HEK293 (cell line): Measurements from ENCODE around the gene EIF2A.

ENCODE experiments used
- ZNF157 ChIP-seq: fragments of 450-650 bp; formaldehyde crosslinking; IDR thresholded peaks from 2 replicates; pipeline ENCODE4 v1.5.1; 2016; ENCODE audit warnings: missing biosample characterization, missing genetic modification characterization
- ZNF777 ChIP-seq: fragments of 450-650 bp; formaldehyde crosslinking; IDR thresholded peaks from 2 replicates; pipeline ENCODE4 v1.5.1; 2017; ENCODE audit warnings: missing biosample characterization, missing genetic modification characterization, borderline replicate concordance
- TF ChIP-seq, protein P1 (sequence below): fragments of 450-650 bp; formaldehyde crosslinking; IDR thresholded peaks from 2 replicates; pipeline ENCODE4 v1.5.1; 2016; ENCODE audit warnings: missing biosample characterization, missing genetic modification characterization, borderline replicate concordance
- TF ChIP-seq, protein P2 (sequence below): fragments of 450-650 bp; formaldehyde crosslinking; IDR thresholded peaks from 2 replicates; pipeline ENCODE4 v1.5.1; 2016; ENCODE audit warnings: missing biosample characterization, missing genetic modification characterization
- TF ChIP-seq, protein P3 (sequence below): fragments of 450-650 bp; formaldehyde crosslinking; IDR thresholded peaks from 2 replicates; pipeline ENCODE4 v1.5.1; 2016; ENCODE audit warnings: missing biosample characterization, missing genetic modification characterization, low read depth

DNA sequence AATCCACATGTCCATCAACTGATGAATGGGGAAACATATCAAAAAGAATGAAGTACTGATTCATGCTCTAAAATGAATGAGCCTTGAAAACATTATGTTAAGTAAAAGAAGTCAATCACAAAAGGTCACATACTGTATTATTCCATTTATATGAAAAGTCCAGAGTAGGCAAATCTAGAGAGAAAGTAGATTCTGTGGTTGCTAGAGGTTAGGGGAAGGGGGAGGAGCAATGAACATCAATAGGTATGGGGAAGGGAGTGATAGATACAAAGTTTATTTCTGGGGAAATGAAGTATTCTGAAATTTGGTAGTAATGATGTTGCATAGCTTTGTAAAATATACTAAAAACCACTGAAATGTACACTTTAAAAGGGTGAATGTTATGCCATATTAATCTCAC, 14.8 kb upstream of the EIF2A start:
- TF ChIP-seq, protein P1, sequence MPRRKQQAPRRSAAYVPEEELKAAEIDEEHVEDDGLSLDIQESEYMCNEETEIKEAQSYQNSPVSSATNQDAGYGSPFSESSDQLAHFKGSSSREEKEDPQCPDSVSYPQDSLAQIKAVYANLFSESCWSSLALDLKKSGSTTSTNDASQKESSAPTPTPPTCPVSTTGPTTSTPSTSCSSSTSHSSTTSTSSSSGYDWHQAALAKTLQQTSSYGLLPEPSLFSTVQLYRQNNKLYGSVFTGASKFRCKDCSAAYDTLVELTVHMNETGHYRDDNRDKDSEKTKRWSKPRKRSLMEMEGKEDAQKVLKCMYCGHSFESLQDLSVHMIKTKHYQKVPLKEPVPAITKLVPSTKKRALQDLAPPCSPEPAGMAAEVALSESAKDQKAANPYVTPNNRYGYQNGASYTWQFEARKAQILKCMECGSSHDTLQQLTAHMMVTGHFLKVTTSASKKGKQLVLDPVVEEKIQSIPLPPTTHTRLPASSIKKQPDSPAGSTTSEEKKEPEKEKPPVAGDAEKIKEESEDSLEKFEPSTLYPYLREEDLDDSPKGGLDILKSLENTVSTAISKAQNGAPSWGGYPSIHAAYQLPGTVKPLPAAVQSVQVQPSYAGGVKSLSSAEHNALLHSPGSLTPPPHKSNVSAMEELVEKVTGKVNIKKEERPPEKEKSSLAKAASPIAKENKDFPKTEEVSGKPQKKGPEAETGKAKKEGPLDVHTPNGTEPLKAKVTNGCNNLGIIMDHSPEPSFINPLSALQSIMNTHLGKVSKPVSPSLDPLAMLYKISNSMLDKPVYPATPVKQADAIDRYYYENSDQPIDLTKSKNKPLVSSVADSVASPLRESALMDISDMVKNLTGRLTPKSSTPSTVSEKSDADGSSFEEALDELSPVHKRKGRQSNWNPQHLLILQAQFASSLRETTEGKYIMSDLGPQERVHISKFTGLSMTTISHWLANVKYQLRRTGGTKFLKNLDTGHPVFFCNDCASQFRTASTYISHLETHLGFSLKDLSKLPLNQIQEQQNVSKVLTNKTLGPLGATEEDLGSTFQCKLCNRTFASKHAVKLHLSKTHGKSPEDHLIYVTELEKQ (tag by site-specific recombination) = no peak
- TF ChIP-seq ZNF777 (tag by site-specific recombination) (no peak), ZNF157 (tag by site-specific recombination) (no peak)
- TF ChIP-seq, protein P2, sequence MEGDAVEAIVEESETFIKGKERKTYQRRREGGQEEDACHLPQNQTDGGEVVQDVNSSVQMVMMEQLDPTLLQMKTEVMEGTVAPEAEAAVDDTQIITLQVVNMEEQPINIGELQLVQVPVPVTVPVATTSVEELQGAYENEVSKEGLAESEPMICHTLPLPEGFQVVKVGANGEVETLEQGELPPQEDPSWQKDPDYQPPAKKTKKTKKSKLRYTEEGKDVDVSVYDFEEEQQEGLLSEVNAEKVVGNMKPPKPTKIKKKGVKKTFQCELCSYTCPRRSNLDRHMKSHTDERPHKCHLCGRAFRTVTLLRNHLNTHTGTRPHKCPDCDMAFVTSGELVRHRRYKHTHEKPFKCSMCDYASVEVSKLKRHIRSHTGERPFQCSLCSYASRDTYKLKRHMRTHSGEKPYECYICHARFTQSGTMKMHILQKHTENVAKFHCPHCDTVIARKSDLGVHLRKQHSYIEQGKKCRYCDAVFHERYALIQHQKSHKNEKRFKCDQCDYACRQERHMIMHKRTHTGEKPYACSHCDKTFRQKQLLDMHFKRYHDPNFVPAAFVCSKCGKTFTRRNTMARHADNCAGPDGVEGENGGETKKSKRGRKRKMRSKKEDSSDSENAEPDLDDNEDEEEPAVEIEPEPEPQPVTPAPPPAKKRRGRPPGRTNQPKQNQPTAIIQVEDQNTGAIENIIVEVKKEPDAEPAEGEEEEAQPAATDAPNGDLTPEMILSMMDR = no peak
- TF ChIP-seq, protein P3, sequence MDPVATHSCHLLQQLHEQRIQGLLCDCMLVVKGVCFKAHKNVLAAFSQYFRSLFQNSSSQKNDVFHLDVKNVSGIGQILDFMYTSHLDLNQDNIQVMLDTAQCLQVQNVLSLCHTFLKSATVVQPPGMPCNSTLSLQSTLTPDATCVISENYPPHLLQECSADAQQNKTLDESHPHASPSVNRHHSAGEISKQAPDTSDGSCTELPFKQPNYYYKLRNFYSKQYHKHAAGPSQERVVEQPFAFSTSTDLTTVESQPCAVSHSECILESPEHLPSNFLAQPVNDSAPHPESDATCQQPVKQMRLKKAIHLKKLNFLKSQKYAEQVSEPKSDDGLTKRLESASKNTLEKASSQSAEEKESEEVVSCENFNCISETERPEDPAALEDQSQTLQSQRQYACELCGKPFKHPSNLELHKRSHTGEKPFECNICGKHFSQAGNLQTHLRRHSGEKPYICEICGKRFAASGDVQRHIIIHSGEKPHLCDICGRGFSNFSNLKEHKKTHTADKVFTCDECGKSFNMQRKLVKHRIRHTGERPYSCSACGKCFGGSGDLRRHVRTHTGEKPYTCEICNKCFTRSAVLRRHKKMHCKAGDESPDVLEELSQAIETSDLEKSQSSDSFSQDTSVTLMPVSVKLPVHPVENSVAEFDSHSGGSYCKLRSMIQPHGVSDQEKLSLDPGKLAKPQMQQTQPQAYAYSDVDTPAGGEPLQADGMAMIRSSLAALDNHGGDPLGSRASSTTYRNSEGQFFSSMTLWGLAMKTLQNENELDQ (tag by site-specific recombination) = no peak
